GM12878 (cell line): Measurements from ENCODE around the gene CYTH3. TPM values are rescaled to one million over a fixed set of nuclear protein-coding genes. Genes with fewer than 3 reads are reported as not detected.

ENCODE experiments used
- ATAC-seq: fragments of 200-7000 bp; cut with Tn5 transposase; 3 replicates; pipeline ENCODE4 v1.9.1; 2020; ENCODE audit warnings: mild to moderate bottlenecking, moderate library complexity
- BruUV-seq: library from RNA; stranded (reverse); fragments of 400-500 nt; replicated peaks from 2 replicates; lab custom pipeline; 2021; lab: Mats Ljungman, UMichigan
- CTCF ChIA-PET: fragments of 300-600 bp; sonication (Branson Sonifier 250); formaldehyde crosslinking; extraction: SDS; loops from one replicate; lab custom pipeline; 2021; ENCODE audit warnings: inconsistent platforms; lab: Yijun Ruan, JAX
- POLR2A ChIA-PET: fragments of 350-600 bp; formaldehyde crosslinking; extraction: SDS; loops from one replicate; lab custom pipeline; 2021; ENCODE audit warnings: inconsistent platforms; lab: Charles Lee
- RAD21 ChIA-PET: fragments of 300-600 bp; sonication (Branson Sonifier 250); formaldehyde crosslinking; loops from one replicate; lab custom pipeline; 2023; ENCODE audit warnings: antibody characterized with exemption; ENCODE audit not compliant: unreplicated experiment; lab: Charles Lee
- SMC1A ChIA-PET: fragments of 300-600 bp; sonication (Branson Sonifier 250); formaldehyde crosslinking; loops from one replicate; lab custom pipeline; 2023; ENCODE audit not compliant: unreplicated experiment, uncharacterized antibody; lab: Charles Lee
- DNase-seq: peaks from one replicate; pipeline ENCODE4 v3.0.0-alpha.2; 2011; ENCODE audit warnings: low read depth, low spot score
- FAIRE-seq: peaks from 3 replicates; lab custom pipeline; 2011; peaks lifted over from hg19 to GRCh38; lab: Jason Lieb, UNC
- H2AFZ ChIP-seq: 2 replicates; pipeline ENCODE4 v1.6.0; 2011; ENCODE audit warnings: low read depth, low read length, control low read depth; ENCODE audit not compliant: control insufficient read depth
- H3K27ac ChIP-seq: 2 replicates; pipeline ENCODE4 v1.5.1; 2011; ENCODE audit warnings: control low read depth; ENCODE audit not compliant: control insufficient read depth, insufficient read depth
- H3K27me3 ChIP-seq, 2 experiments: replicated peaks in 1 of 2; 2 replicates each; pipeline versions ENCODE4 v1.6.0 to v1.6.1; 2011; ENCODE audit warnings: low read length in 1 of 2; ENCODE audit not compliant: control insufficient read depth in 2 of 2, insufficient read depth in 2 of 2
- H3K36me3 ChIP-seq, 2 experiments: 2 replicates each; pipeline ENCODE4 v1.5.1; 2011; ENCODE audit warnings: low read length in 1 of 2; ENCODE audit not compliant: control insufficient read depth in 2 of 2, insufficient read depth in 2 of 2
- H3K4me1 ChIP-seq: 2 replicates; pipeline ENCODE4 v1.6.1; 2011; ENCODE audit warnings: mild to moderate bottlenecking, low read length, moderate library complexity, mixed read lengths; ENCODE audit not compliant: control insufficient read depth, insufficient read depth
- H3K4me2 ChIP-seq: 2 replicates; pipeline ENCODE4 v1.6.0; 2011; ENCODE audit warnings: control low read depth; ENCODE audit not compliant: control insufficient read depth, insufficient read depth
- H3K4me3 ChIP-seq: fragments of 200-600 bp; sonication (generic); 2 replicates; pipeline ENCODE4 v1.5.1; 2016
- H3K79me2 ChIP-seq: 2 replicates; pipeline ENCODE4 v1.6.0; 2011; ENCODE audit warnings: low read length; ENCODE audit not compliant: control insufficient read depth, insufficient read depth
- H3K9ac ChIP-seq: 2 replicates; pipeline ENCODE4 v1.8.0; 2011; ENCODE audit warnings: low read length, control low read depth, mixed read lengths; ENCODE audit not compliant: control insufficient read depth, insufficient read depth
- H3K9me3 ChIP-seq: replicated peaks from 3 replicates; pipeline ENCODE4 v1.5.1; 2011; ENCODE audit warnings: mild to moderate bottlenecking, low read length; ENCODE audit not compliant: control insufficient read depth, insufficient read depth
- H4K20me1 ChIP-seq: 2 replicates; pipeline ENCODE4 v1.6.0; 2011; ENCODE audit not compliant: control insufficient read depth, insufficient read depth
- EP300 ChIP-seq, 2 experiments: fragments of 150-350 bp in 1 of 2; IDR thresholded peaks; 2 replicates each; pipeline ENCODE4 v1.6.1; 2011 to 2012; ENCODE audit warnings: low read depth in 2 of 2, low read length in 2 of 2, borderline replicate concordance in 1 of 2, improper control_type of control experiment in 1 of 2, inconsistent platforms in 1 of 2; ENCODE audit not compliant: control insufficient read depth in 1 of 2
- WGBS: methylation state at CpG from one replicate; pipeline ENCODE4 v1.1.6; 2016; ENCODE audit warnings: low lambda C conversion rate; ENCODE audit not compliant: insufficient replicate concordance, insufficient coverage; ENCODE audit errors: missing lambda C conversion rate; 5-methylcytosine and 5-hydroxymethylcytosine counted together
- in situ Hi-C: fragments of 300-500 bp; cut with MboI; formaldehyde crosslinking; loops from 9 replicates; pipeline ENCODE4 v1.14.3; 2018; ENCODE audit warnings: mixed read lengths
- intact Hi-C: fragments of 100-400 bp; cut with micrococcal nuclease; formaldehyde crosslinking; loops from one replicate; pipeline ENCODE4 v1.14.2; 2022; ENCODE audit not compliant: unreplicated experiment
- polyA plus RNA-seq, 11 experiments: library from polyadenylated mRNA; depleted of rRNA in 4 of 11; unstranded in 6 of 11; stranded (reverse) in 5 of 11; fragments of >200 nt; fragmentation: Nextera tagmentation in 4 of 11; fragmentation: Illumina TruSeq in 1 of 11; extraction: Ambion mirVana in 4 of 11; extraction: Trizol in 1 of 11; gene quantifications; 1 replicate in 1 of 11; 2 replicates in 10 of 11; pipeline versions ENCODE4 v1.2.1 to v1.2.3, GENCODE V29; 2011 to 2016; ENCODE audit warnings: inconsistent platforms in 2 of 11, missing spikeins in 2 of 11, low read depth in 1 of 11
- total RNA-seq, 4 experiments: library from RNA; depleted of rRNA in 3 of 4; stranded (reverse); fragments of >200 nt in 3 of 4; fragmentation: Illumina TruSeq in 1 of 4; extraction: Trizol in 1 of 4; gene quantifications; 2 replicates each; pipeline versions ENCODE4 v1.2.1 to v1.2.3, GENCODE V29; 2013 to 2021
- TF ChIP-seq, protein P1 (sequence below): fragments of 450-650 bp; IDR thresholded peaks from 2 replicates; pipeline ENCODE4 v1.6.1; 2016; ENCODE audit warnings: mild to moderate bottlenecking

The CYTH3 gene
- total and polyA plus RNA-seq, 10 of the 15 experiments (the other 5 are each of a cell fraction or from before 2014, with no cell fraction given) = 0.45 to 28.2 (median 15.7) TPM

DNA sequence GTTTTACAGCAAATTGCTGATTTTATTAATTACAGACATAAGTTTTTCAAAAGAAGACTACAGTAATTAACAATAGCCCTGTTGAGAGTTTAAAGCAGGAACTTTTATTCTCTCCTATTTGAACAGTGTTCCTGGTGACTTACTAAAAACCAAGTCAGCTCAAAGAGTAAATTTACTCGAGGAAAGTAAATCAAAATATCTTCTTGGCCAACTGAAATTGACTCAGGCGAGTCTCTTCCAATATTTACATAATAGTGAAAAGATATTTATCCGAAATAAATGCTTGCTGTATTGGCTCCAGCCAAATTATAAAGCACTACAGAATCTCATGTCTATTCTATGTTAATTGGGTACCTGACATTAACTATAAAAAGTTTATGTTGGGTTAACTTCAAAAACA lies 13.2 kb downstream of the CYTH3 start:
- WGBS = 65% methylated on average over 3 of the region's 3 CpGs
- peak in 1 of 2 experiments; percentile 5; a peak in 1 of 4 replicates for TF ChIP-seq EP300 (IDR thresholded peaks at IDR 0.05; ENCODE audit: borderline replicate concordance in 1 of 2, control insufficient read depth in 1 of 2, low read depth in 2 of 2, low read length in 2 of 2)
- TF ChIP-seq, protein P1, sequence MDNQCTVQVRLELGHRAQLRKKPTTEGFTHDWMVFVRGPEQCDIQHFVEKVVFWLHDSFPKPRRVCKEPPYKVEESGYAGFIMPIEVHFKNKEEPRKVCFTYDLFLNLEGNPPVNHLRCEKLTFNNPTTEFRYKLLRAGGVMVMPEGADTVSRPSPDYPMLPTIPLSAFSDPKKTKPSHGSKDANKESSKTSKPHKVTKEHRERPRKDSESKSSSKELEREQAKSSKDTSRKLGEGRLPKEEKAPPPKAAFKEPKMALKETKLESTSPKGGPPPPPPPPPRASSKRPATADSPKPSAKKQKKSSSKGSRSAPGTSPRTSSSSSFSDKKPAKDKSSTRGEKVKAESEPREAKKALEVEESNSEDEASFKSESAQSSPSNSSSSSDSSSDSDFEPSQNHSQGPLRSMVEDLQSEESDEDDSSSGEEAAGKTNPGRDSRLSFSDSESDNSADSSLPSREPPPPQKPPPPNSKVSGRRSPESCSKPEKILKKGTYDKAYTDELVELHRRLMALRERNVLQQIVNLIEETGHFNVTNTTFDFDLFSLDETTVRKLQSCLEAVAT = no peak
- peak overlapping the region; percentile 92 for H3K27ac ChIP-seq
- POLR2A ChIA-PET = interaction anchor here (1.0 to 4.4 kb wide), 4 partner anchors 9 to 31 kb away, joined by 4 to 30 read pairs (median 4); no protein-coding TSS in a partner anchor
- intact Hi-C loops = no loop called here
- no peaks in the 10 kb centered on the region for H3K27me3 ChIP-seq
- DNase-seq (no peak), FAIRE-seq (no peak), ATAC-seq (no peak)
- 0 out of 2 replicates have a peak overlapping the region, but pooled peaks have one; percentile 0 for H3K4me3 ChIP-seq
- CTCF ChIA-PET = interaction anchor here (1.0 to 7.7 kb wide), 2 partner anchors 11 kb away, joined by 4 to 82 read pairs; no protein-coding TSS in a partner anchor
- peak overlapping the region; percentile 52; the same call in 1 of the 2 replicates for H3K4me2 ChIP-seq
- H3K9me3 ChIP-seq = no peaks in the 10 kb centered on the region
- H3K79me2 ChIP-seq = peaks cover 67% of the 10 kb centered on the region
- peak overlapping the region; percentile 51; the same call in 1 of the 2 replicates for H3K9ac ChIP-seq
- peaks cover 17% of the 10 kb centered on the region for H3K4me1 ChIP-seq
- peak overlapping the region; percentile 1; the same call in 1 of the 2 replicates for H2AFZ ChIP-seq
- BruUV-seq = TSS peak; percentile 86
- SMC1A ChIA-PET = interaction anchor here (0.8 to 10.4 kb wide), 5 partner anchors 9 to 95 kb away, joined by 3 to 141 read pairs (median 6); no protein-coding TSS in a partner anchor
- in situ Hi-C loops = loop anchor here (25.0 kb wide), 1 partner anchor 1878 kb away; no protein-coding TSS in a partner anchor
- no peaks in the 10 kb centered on the region for H4K20me1 ChIP-seq
- no peaks in the 10 kb centered on the region for H3K36me3 ChIP-seq
- RAD21 ChIA-PET = interaction anchor here (0.9 to 7.6 kb wide), 5 partner anchors 7 to 152 kb away, joined by 3 to 84 read pairs (median 19); no protein-coding TSS in a partner anchor
